Endothelial cell of umbilical vein (primary cell): Measurements from ENCODE around the gene INO80B. TPM values are rescaled to one million over a fixed set of nuclear protein-coding genes. Genes with fewer than 3 reads are reported as not detected.

Experiments used
- BruUV-seq: library from RNA; stranded (reverse); fragments of 400-500 nt; replicated peaks from 2 replicates; lab custom pipeline; 2021; lab: Mats Ljungman, UMichigan
- CTCF ChIA-PET: fragments of 300-600, 350-600 bp; sonication (Branson Sonifier 250); formaldehyde crosslinking; loops from one replicate; lab custom pipeline; 2021; ENCODE audit warnings: antibody characterized with exemption, inconsistent platforms; lab: Charles Lee
- POLR2A ChIA-PET: fragments of 300-600, 350-600 bp; sonication (Branson Sonifier 250); formaldehyde crosslinking; loops from one replicate; lab custom pipeline; 2021; ENCODE audit warnings: antibody characterized with exemption, inconsistent platforms; lab: Charles Lee
- DNase-seq: peaks from one replicate; pipeline ENCODE4 v3.0.0-alpha.2; 2011; ENCODE audit warnings: low read depth, low spot score
- FAIRE-seq: peaks from 2 replicates; lab custom pipeline; 2011; peaks lifted over from hg19 to GRCh38; lab: Jason Lieb, UNC
- H2AFZ ChIP-seq: 2 replicates; pipeline ENCODE4 v1.6.0; 2012; ENCODE audit warnings: low read depth, low read length, control low read depth, inconsistent platforms
- H3K27ac ChIP-seq: 2 replicates; pipeline ENCODE4 v1.5.1; 2011; ENCODE audit warnings: low read depth, mild to moderate bottlenecking, control low read depth, low read length, moderate library complexity; ENCODE audit not compliant: insufficient read depth
- H3K27me3 ChIP-seq, 2 experiments: 2 replicates each; pipeline versions ENCODE4 v1.6.0 to v1.6.1; 2011; ENCODE audit warnings: low read length in 2 of 2, mixed read lengths in 1 of 2; ENCODE audit not compliant: control insufficient read depth in 2 of 2, insufficient read depth in 2 of 2
- H3K36me3 ChIP-seq, 2 experiments: 2 replicates in 1 of 2; 3 replicates in 1 of 2; pipeline ENCODE4 v1.5.1; 2011; ENCODE audit warnings: low read length in 2 of 2, mild to moderate bottlenecking in 1 of 2, moderate library complexity in 1 of 2; ENCODE audit not compliant: control insufficient read depth in 2 of 2, insufficient read depth in 2 of 2; ENCODE audit errors: extremely low read depth in 1 of 2
- H3K4me1 ChIP-seq: 3 replicates; pipeline ENCODE4 v1.5.1; 2011; ENCODE audit warnings: mild to moderate bottlenecking, low read length; ENCODE audit not compliant: control insufficient read depth, insufficient read depth; ENCODE audit errors: extremely low read depth
- H3K4me2 ChIP-seq: 2 replicates; pipeline ENCODE4 v1.6.1; 2011; ENCODE audit warnings: low read length, control low read depth, mixed read lengths; ENCODE audit not compliant: insufficient read depth
- H3K4me3 ChIP-seq, 3 experiments: fragments of 200-600 bp in 1 of 3; sonication (generic), shearing (Covaris generic) in 1 of 3; replicated peaks in 1 of 3; 2 replicates each; pipeline ENCODE4 v1.5.1; 2011 to 2016; ENCODE audit warnings: control low read depth in 3 of 3, low read length in 3 of 3, mild to moderate bottlenecking in 2 of 3, inconsistent platforms in 1 of 3, low read depth in 1 of 3, moderate library complexity in 1 of 3; ENCODE audit not compliant: insufficient read depth in 1 of 3
- H3K79me2 ChIP-seq: 2 replicates; pipeline ENCODE4 v1.6.0; 2012; ENCODE audit warnings: low read length, inconsistent platforms; ENCODE audit not compliant: control insufficient read depth, insufficient read depth
- H3K9ac ChIP-seq: replicated peaks from 2 replicates; pipeline ENCODE3; 2011; ENCODE audit warnings: low read length, control low read depth; ENCODE audit not compliant: insufficient read depth; ENCODE audit errors: extremely low read depth
- H3K9me1 ChIP-seq: replicated peaks from 3 replicates; pipeline ENCODE4 v1.6.0; 2011; ENCODE audit warnings: mild to moderate bottlenecking, low read length; ENCODE audit not compliant: control insufficient read depth, insufficient read depth; ENCODE audit errors: extremely low read depth
- H3K9me3 ChIP-seq: replicated peaks from 2 replicates; pipeline ENCODE4 v1.5.1; 2012; ENCODE audit warnings: low read length, inconsistent platforms; ENCODE audit not compliant: control insufficient read depth, insufficient read depth
- H4K20me1 ChIP-seq: replicated peaks from 2 replicates; pipeline ENCODE3; 2011; ENCODE audit warnings: mild to moderate bottlenecking, low read length; ENCODE audit not compliant: control insufficient read depth, insufficient read depth; ENCODE audit errors: extremely low read depth
- CTCF ChIP-seq, 2 donors: IDR thresholded peaks; 1 replicate in 1 of 2; 2 replicates in 1 of 2; pipeline ENCODE4 v1.5.1; 2011; ENCODE audit warnings: low read length in 2 of 2, mild to moderate bottlenecking in 2 of 2, moderate library complexity in 2 of 2, control low read depth in 1 of 2, inconsistent platforms in 1 of 2, low read depth in 1 of 2; ENCODE audit not compliant: insufficient read depth in 1 of 2; ENCODE audit errors: extremely low read depth in 1 of 2
- EZH2 ChIP-seq: IDR thresholded peaks from 2 replicates; pipeline ENCODE4 v1.6.1; 2012; ENCODE audit warnings: borderline replicate concordance, low read depth, mild to moderate bottlenecking, moderate library complexity, low read length, inconsistent platforms; ENCODE audit not compliant: severe bottlenecking
- FOS ChIP-seq: IDR thresholded peaks from 2 replicates; pipeline ENCODE4 v1.6.1; 2011; ENCODE audit warnings: mild to moderate bottlenecking, low read length, moderate library complexity, borderline replicate concordance; ENCODE audit not compliant: insufficient read depth
- GATA2 ChIP-seq: IDR thresholded peaks from 2 replicates; pipeline ENCODE4 v1.7.0; 2011; ENCODE audit warnings: low read depth, mild to moderate bottlenecking, moderate library complexity, mixed read lengths, low read length; ENCODE audit not compliant: insufficient read length, insufficient read depth
- JUN ChIP-seq: IDR thresholded peaks from 2 replicates; pipeline ENCODE4 v1.6.1; 2011; ENCODE audit warnings: borderline replicate concordance, low read depth; ENCODE audit not compliant: insufficient read length, insufficient read depth
- MAX ChIP-seq: IDR thresholded peaks from 2 replicates; pipeline ENCODE4 v1.6.1; 2011; ENCODE audit not compliant: insufficient read depth, insufficient read length
- MYC ChIP-seq: IDR thresholded peaks from one replicate; pipeline ENCODE4 v1.6.1; 2011; ENCODE audit warnings: mild to moderate bottlenecking, low read depth, low read length
- POLR2A ChIP-seq: IDR thresholded peaks from 2 replicates; pipeline ENCODE4 v1.6.1; 2012; ENCODE audit warnings: low read depth, mild to moderate bottlenecking, control low read depth, low read length
- POLR2AphosphoS5 ChIP-seq: IDR thresholded peaks from 2 replicates; pipeline ENCODE4 v1.6.1; 2012; ENCODE audit warnings: low read depth, mild to moderate bottlenecking, control low read depth, low read length, moderate library complexity; ENCODE audit not compliant: insufficient read depth
- dilution Hi-C: fragments of 300-500 bp; cut with MboI; formaldehyde crosslinking; loops from one replicate; pipeline ENCODE4 v1.15.0; 2019; ENCODE audit warnings: low sequenced_read_pairs; ENCODE audit not compliant: extremely low pct_ligation_motif_present
- intact Hi-C: fragments of 100-400 bp; cut with micrococcal nuclease; formaldehyde crosslinking; loops from one replicate; pipeline ENCODE4 v1.10.0; 2022
- polyA plus RNA-seq, 4 experiments: library from polyadenylated mRNA; depleted of rRNA in 3 of 4; stranded (reverse) in 3 of 4; unstranded in 1 of 4; fragments of >200 nt; gene quantifications; 2 replicates each; pipeline versions ENCODE4 v1.2.1 to v1.2.3, GENCODE V29; 2011 to 2012; ENCODE audit warnings: missing spikeins in 1 of 4
- total RNA-seq: library from RNA; stranded (reverse); gene quantifications from 2 replicates; pipeline ENCODE4 v1.2.3, GENCODE V29; 2021

INO80B gene
- total and polyA plus RNA-seq, 2 donors (not counting 3 experiments of a cell fraction or from before 2014, with no cell fraction given), result 15.1 to 24.2 TPM

GRCh38 chr2:74415762-74416395, 39.0 kb upstream of the INO80B start:
- ChIA-PET CTCF (interaction anchor here (1.8 kb wide), 1 partner anchor 24 kb away, joined by 5 read pairs; no protein-coding TSS in a partner anchor), POLR2A (no interaction called here)
- H3K36me3 ChIP-seq, result no peaks in the 10 kb centered on the region
- no TSS peak for BruUV-seq
- no peaks in the 10 kb centered on the region for H3K9me3 ChIP-seq
- peaks cover 6% of the 10 kb centered on the region for H3K4me1 ChIP-seq
- H3K27ac ChIP-seq, result no peak overlapping the region
- dilution Hi-C loops (no loop called here), intact Hi-C loops (loop anchor here (1.0 kb wide), 1 partner anchor 16 kb away; no protein-coding TSS in a partner anchor)
- no peak overlapping the region for H3K9ac ChIP-seq
- peak; percentile 27 for TF ChIP-seq EZH2
- no peak for TF ChIP-seq GATA2
- peaks cover 33 to 42% of the 10 kb centered on the region in 2 experiments for H3K27me3 ChIP-seq
- FAIRE-seq (no peak), DNase-seq (no peak)
- no peaks in the 10 kb centered on the region for H3K9me1 ChIP-seq
- peak overlapping the region; percentile 52 for H3K4me2 ChIP-seq
- no peaks in the 10 kb centered on the region for H3K79me2 ChIP-seq
- peak overlapping the region; percentile 83 for H2AFZ ChIP-seq
- H4K20me1 ChIP-seq, result no peaks in the 10 kb centered on the region
- peak overlapping the region in 1 of 3 experiments; percentile 12 for H3K4me3 ChIP-seq

- no peaks in the 10 kb centered on the region for H3K9me1 ChIP-seq
- TF ChIP-seq POLR2A (no peak), EZH2 (no peak), POLR2AphosphoS5 (no peak), JUN (no peak), MYC (no peak), CTCF (IDR thresholded peaks at IDR 0.05; ENCODE audit: extremely low read depth in 1 of 2, insufficient read depth in 1 of 2, low read depth in 1 of 2, low read length in 2 of 2) (no peak), MAX (no peak), FOS (no peak), GATA2 (no peak)
- no TSS peak for BruUV-seq
- FAIRE-seq (no peak), DNase-seq (no peak)
- H3K4me3 ChIP-seq, result no peak overlapping the region
- intact Hi-C loops, result no loop called here
- dilution Hi-C loops, result no loop called here
- no peak overlapping the region for H3K9ac ChIP-seq
- no peaks in the 10 kb centered on the region for H3K36me3 ChIP-seq
- H3K9me3 ChIP-seq, result no peaks in the 10 kb centered on the region
- ChIA-PET CTCF (no interaction called here), POLR2A (no interaction called here)
- peaks cover 33 to 42% of the 10 kb centered on the region in 2 experiments for H3K27me3 ChIP-seq
- no peaks in the 10 kb centered on the region for H3K79me2 ChIP-seq
- H3K4me2 ChIP-seq, result no peak overlapping the region
- no peaks in the 10 kb centered on the region for H4K20me1 ChIP-seq
- peaks cover 11% of the 10 kb centered on the region for H3K4me1 ChIP-seq
- no peak overlapping the region for H3K27ac ChIP-seq
- H2AFZ ChIP-seq, result no peak overlapping the region
Observed at GRCh38 chr2:74416778-74417177, 38.1 kb upstream of the INO80B start.
